Effector memory CD8-positive, alpha-beta T cell (primary cell): ENCODE data around the gene DDX10.
A peak's percentile ranks its signal among the peaks of the same experiment; 100 is the strongest.

ENCODE experiments used
- ATAC-seq: fragments of 150-1000 bp; cut with Tn5 transposase; replicated peaks from 2 replicates; pipeline ENCODE4 v1.10.0; 2021; ENCODE audit warnings: mild to moderate bottlenecking, moderate library complexity
- DNase-seq, 3 experiments: peaks; one replicate each; pipeline ENCODE4 v3.0.0; 2021
- H3K27ac Mint-ChIP-seq, 2 donors: one replicate each; pipeline ENCODE4 v1.8.0; 2022; ENCODE audit warnings: mild to moderate bottlenecking in 2 of 2, mixed read lengths in 2 of 2, moderate library complexity in 2 of 2
- H3K27me3 Mint-ChIP-seq, 2 donors: one replicate each; pipeline ENCODE4 v1.8.0; 2022; ENCODE audit warnings: mixed read lengths in 2 of 2
- H3K36me3 Mint-ChIP-seq: one replicate; pipeline ENCODE4 v1.8.0; 2022; ENCODE audit warnings: mild to moderate bottlenecking, moderate library complexity, mixed read lengths; ENCODE audit not compliant: insufficient read depth
- H3K4me1 Mint-ChIP-seq, 2 donors: one replicate each; pipeline ENCODE4 v1.8.0; 2022; ENCODE audit warnings: low read depth in 2 of 2, mixed read lengths in 2 of 2
- H3K4me3 Mint-ChIP-seq, 2 donors: one replicate each; pipeline ENCODE4 v1.8.0; 2022; ENCODE audit warnings: mild to moderate bottlenecking in 2 of 2, mixed read lengths in 2 of 2, moderate library complexity in 2 of 2
- H3K9me3 Mint-ChIP-seq, 2 donors: one replicate each; pipeline ENCODE4 v1.8.0; 2022; ENCODE audit warnings: mixed read lengths in 2 of 2

DDX10 gene

GRCh38 chr11:108670451-108670850 lies 5.6 kb downstream of the DDX10 start:
- ATAC-seq (no peak), DNase-seq (no peak)
- H3K27ac Mint-ChIP-seq = peak overlapping the region in 1 of 2 donors; percentile 4
- H3K27me3 Mint-ChIP-seq = no peaks in the 10 kb centered on the region
- H3K4me3 Mint-ChIP-seq = no peak overlapping the region
- peaks cover 41 to 57% of the 10 kb centered on the region in 2 donors for H3K4me1 Mint-ChIP-seq
- no peaks in the 10 kb centered on the region for H3K9me3 Mint-ChIP-seq
- H3K36me3 Mint-ChIP-seq = peaks cover 7% of the 10 kb centered on the region

GRCh38 chr11:108672113-108672512 lies 7.2 kb downstream of the DDX10 start:
- ATAC-seq (no peak), DNase-seq (no peak)
- Mint-ChIP-seq H3K9me3 (no peaks in the 10 kb centered on the region), H3K4me3 (no peak overlapping the region), H3K4me1 (peaks cover 25 to 42% of the 10 kb centered on the region in 2 donors), H3K27ac (no peak overlapping the region), H3K36me3 (peaks cover 10% of the 10 kb centered on the region), H3K27me3 (no peaks in the 10 kb centered on the region)

- no peaks in the 10 kb centered on the region for H3K9me3 Mint-ChIP-seq
- H3K36me3 Mint-ChIP-seq = peaks cover 17% of the 10 kb centered on the region
- H3K27ac Mint-ChIP-seq = no peak overlapping the region
- no peak for DNase-seq
- ATAC-seq = no peak
- H3K27me3 Mint-ChIP-seq = no peaks in the 10 kb centered on the region
- H3K4me1 Mint-ChIP-seq = peaks cover 22 to 36% of the 10 kb centered on the region in 2 donors
- H3K4me3 Mint-ChIP-seq = no peak overlapping the region
Measured at GRCh38 chr11:108672786-108673185, 7.9 kb downstream of the DDX10 start.

GRCh38 chr11:108679045-108679444 lies 14.2 kb downstream of the DDX10 start:
- Mint-ChIP-seq H3K4me1 (peaks cover 4% of the 10 kb centered on the region in 2 donors), H3K4me3 (no peak overlapping the region), H3K27ac (no peak overlapping the region), H3K9me3 (no peaks in the 10 kb centered on the region), H3K27me3 (no peaks in the 10 kb centered on the region), H3K36me3 (peaks cover 51% of the 10 kb centered on the region)
- ATAC-seq = no peak
- DNase-seq = no peak

GRCh38 chr11:108680271-108680670 lies 15.4 kb downstream of the DDX10 start:
- Mint-ChIP-seq H3K4me3 (no peak overlapping the region), H3K4me1 (peaks cover 4% of the 10 kb centered on the region in 2 donors), H3K27me3 (no peaks in the 10 kb centered on the region), H3K36me3 (peaks cover 51% of the 10 kb centered on the region), H3K9me3 (no peaks in the 10 kb centered on the region), H3K27ac (no peak overlapping the region)
- no peak for ATAC-seq
- DNase-seq = no peak

GRCh38 chr11:108685419-108686130 lies 20.7 kb downstream of the DDX10 start:
- ATAC-seq (no peak), DNase-seq (no peak)
- peaks cover 4% of the 10 kb centered on the region in 2 donors for H3K4me1 Mint-ChIP-seq
- H3K9me3 Mint-ChIP-seq = no peaks in the 10 kb centered on the region
- H3K4me3 Mint-ChIP-seq = no peak overlapping the region
- peaks cover 26% of the 10 kb centered on the region for H3K36me3 Mint-ChIP-seq
- H3K27me3 Mint-ChIP-seq = no peaks in the 10 kb centered on the region
- H3K27ac Mint-ChIP-seq = no peak overlapping the region

GRCh38 chr11:108693852-108694251 lies 29.0 kb downstream of the DDX10 start:
- ATAC-seq (no peak), DNase-seq (no peak)
- peaks cover 37% of the 10 kb centered on the region for H3K36me3 Mint-ChIP-seq
- H3K27ac Mint-ChIP-seq = no peak overlapping the region
- no peaks in the 10 kb centered on the region for H3K27me3 Mint-ChIP-seq
- no peak overlapping the region for H3K4me3 Mint-ChIP-seq
- no peaks in the 10 kb centered on the region for H3K4me1 Mint-ChIP-seq
- no peaks in the 10 kb centered on the region for H3K9me3 Mint-ChIP-seq

GRCh38 chr11:108694846-108695245 lies 30.0 kb downstream of the DDX10 start:
- no peak for ATAC-seq
- Mint-ChIP-seq H3K27me3 (no peaks in the 10 kb centered on the region), H3K4me3 (no peak overlapping the region), H3K36me3 (peaks cover 29% of the 10 kb centered on the region), H3K4me1 (no peaks in the 10 kb centered on the region), H3K9me3 (no peaks in the 10 kb centered on the region), H3K27ac (no peak overlapping the region)
- no peak for DNase-seq

- Mint-ChIP-seq H3K27me3 (no peaks in the 10 kb centered on the region), H3K9me3 (no peaks in the 10 kb centered on the region), H3K4me3 (no peak overlapping the region), H3K4me1 (no peaks in the 10 kb centered on the region), H3K36me3 (peaks cover 26% of the 10 kb centered on the region), H3K27ac (no peak overlapping the region)
- DNase-seq (peak; percentile 2 to 7 (median 5)), ATAC-seq (peak; percentile 59)
Measured at GRCh38 chr11:108697872-108698473, 33.1 kb downstream of the DDX10 start.

- Mint-ChIP-seq H3K4me3 (no peak overlapping the region), H3K27ac (peak overlapping the region in 1 of 2 donors; percentile 14), H3K9me3 (no peaks in the 10 kb centered on the region), H3K27me3 (no peaks in the 10 kb centered on the region), H3K4me1 (no peaks in the 10 kb centered on the region), H3K36me3 (peaks cover 30% of the 10 kb centered on the region)
- ATAC-seq = no peak
- DNase-seq = no peak
Measured at GRCh38 chr11:108698844-108699642, 34.2 kb downstream of the DDX10 start.

- no peak for ATAC-seq
Measured at GRCh38 chr11:108703916-108704315, 39.0 kb downstream of the DDX10 start.

GRCh38 chr11:108705061-108705460 lies 40.2 kb downstream of the DDX10 start:
- H3K27me3 Mint-ChIP-seq = no peaks in the 10 kb centered on the region
- H3K4me1 Mint-ChIP-seq = peaks cover 0 to 3% of the 10 kb centered on the region in 2 donors
- H3K4me3 Mint-ChIP-seq = no peak overlapping the region
- H3K9me3 Mint-ChIP-seq = peaks cover 0 to 5% of the 10 kb centered on the region in 2 donors
- peaks cover 40% of the 10 kb centered on the region for H3K36me3 Mint-ChIP-seq
- no peak for ATAC-seq
- H3K27ac Mint-ChIP-seq = no peak overlapping the region
- no peak for DNase-seq

More at GRCh38 chr11:108703916-108704315, 39.0 kb downstream of the DDX10 start:
- DNase-seq = no peak
- Mint-ChIP-seq H3K4me3 (no peak overlapping the region), H3K4me1 (no peaks in the 10 kb centered on the region), H3K9me3 (peaks cover 0 to 3% of the 10 kb centered on the region in 2 donors), H3K27me3 (no peaks in the 10 kb centered on the region), H3K36me3 (peaks cover 35% of the 10 kb centered on the region), H3K27ac (peak overlapping the region in 1 of 2 donors; percentile 20)

GRCh38 chr11:108708173-108708572 lies 43.3 kb downstream of the DDX10 start:
- Mint-ChIP-seq H3K9me3 (peaks cover 0 to 6% of the 10 kb centered on the region in 2 donors), H3K4me3 (no peak overlapping the region), H3K27ac (no peak overlapping the region), H3K27me3 (no peaks in the 10 kb centered on the region), H3K4me1 (peaks cover 4 to 18% of the 10 kb centered on the region in 2 donors), H3K36me3 (peaks cover 34% of the 10 kb centered on the region)
- no peak for DNase-seq
- ATAC-seq = no peak
